ENCODE measurements around the gene FBXL17. TPM values are rescaled to one million over a fixed set of nuclear protein-coding genes. Genes with fewer than 3 reads are reported as not detected.

The FBXL17 gene
- total and polyA plus RNA-seq, 2 of the 13 experiments (the other 11 are each of a cell fraction or from before 2014, with no cell fraction given), result 3.0 to 7.9 TPM

DNA sequence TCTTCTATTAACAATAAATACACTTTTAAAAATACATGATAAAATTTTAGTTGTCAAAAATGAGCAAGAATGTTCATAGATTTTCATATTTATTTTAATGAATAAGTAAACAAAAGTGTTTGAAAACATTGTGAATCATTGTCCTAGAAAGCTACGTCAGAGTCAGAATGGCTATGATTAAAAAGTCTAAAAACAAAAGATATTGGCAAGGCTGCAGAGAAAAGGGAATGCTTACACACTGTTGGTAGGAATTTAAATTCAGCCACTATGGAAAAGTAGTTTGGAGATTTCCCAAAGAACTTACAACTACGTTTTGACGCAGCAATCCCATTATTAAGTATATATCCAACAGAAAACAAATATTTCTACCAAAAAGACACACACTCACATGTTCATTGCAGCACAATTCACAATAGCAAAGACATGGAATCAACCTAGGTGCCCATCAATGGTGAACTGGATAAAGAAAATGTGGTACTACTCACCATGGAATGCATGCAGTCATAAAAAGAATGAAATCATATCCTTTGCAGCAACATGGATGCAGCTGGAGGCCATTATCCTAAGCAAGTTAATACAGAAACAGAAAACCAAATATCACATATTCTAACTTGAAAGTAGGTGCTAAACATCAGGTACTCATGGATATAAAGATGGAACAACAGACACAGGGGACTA lies 49.2 kb upstream of the FBXL17 start:
- in situ Hi-C loops (cut with HindIII; ENCODE audit: extremely low pct_ligation_motif_present, low pct_unique_long_range_greater_than_20kb) (no loop called here), intact Hi-C loops (cut with micrococcal nuclease; ENCODE audit: unreplicated experiment) (no loop called here)
- Histone ChIP-seq H3K4me1 (ENCODE audit: insufficient read depth, low read length) (no peaks in the 10 kb centered on the region), H3K9me3 (ENCODE audit: low read length) (no peaks in the 10 kb centered on the region), H3K79me2 (ENCODE audit: insufficient read depth, low read length) (no peaks in the 10 kb centered on the region), H3K36me3 (replicated peaks in 1 of 2; ENCODE audit: control insufficient read depth in 1 of 2, insufficient read depth in 2 of 2, low read length in 2 of 2) (no peaks in the 10 kb centered on the region), H2AFZ (ENCODE audit: low read length) (no peak overlapping the region), H3K9ac (ENCODE audit: insufficient read depth, low read depth, low read length) (no peak overlapping the region), H3K4me3 (replicated peaks in 1 of 3; ENCODE audit: insufficient read depth in 1 of 3, low read depth in 2 of 3, low read length in 3 of 3) (no peak overlapping the region), H3K27ac (ENCODE audit: extremely low read length, insufficient read depth, low read length) (no peak overlapping the region), H4K20me1 (ENCODE audit: insufficient read depth, low read length) (no peaks in the 10 kb centered on the region), H3K4me2 (ENCODE audit: low read depth, low read length) (no peak overlapping the region), H3K27me3 (ENCODE audit: control insufficient read depth in 1 of 2, insufficient read depth in 2 of 2, low read length in 2 of 2) (peaks cover 0 to 5% of the 10 kb centered on the region in 2 experiments; a peak in 1 of 5 replicates)
- ChIA-PET CTCF (ENCODE audit: low intra/inter-chr PET ratio, low total read pairs) (no interaction called here), POLR2A (no interaction called here)
- no TSS peak for BruUV-seq (replicated peaks)
- TF ChIP-seq MAFK (conservative IDR thresholded peaks at IDR 0.05 in 1 of 2, IDR thresholded peaks at IDR 0.05 in 1 of 2; ENCODE audit: low read length in 2 of 2), result no peak
- TF ChIP-seq, protein P1, sequence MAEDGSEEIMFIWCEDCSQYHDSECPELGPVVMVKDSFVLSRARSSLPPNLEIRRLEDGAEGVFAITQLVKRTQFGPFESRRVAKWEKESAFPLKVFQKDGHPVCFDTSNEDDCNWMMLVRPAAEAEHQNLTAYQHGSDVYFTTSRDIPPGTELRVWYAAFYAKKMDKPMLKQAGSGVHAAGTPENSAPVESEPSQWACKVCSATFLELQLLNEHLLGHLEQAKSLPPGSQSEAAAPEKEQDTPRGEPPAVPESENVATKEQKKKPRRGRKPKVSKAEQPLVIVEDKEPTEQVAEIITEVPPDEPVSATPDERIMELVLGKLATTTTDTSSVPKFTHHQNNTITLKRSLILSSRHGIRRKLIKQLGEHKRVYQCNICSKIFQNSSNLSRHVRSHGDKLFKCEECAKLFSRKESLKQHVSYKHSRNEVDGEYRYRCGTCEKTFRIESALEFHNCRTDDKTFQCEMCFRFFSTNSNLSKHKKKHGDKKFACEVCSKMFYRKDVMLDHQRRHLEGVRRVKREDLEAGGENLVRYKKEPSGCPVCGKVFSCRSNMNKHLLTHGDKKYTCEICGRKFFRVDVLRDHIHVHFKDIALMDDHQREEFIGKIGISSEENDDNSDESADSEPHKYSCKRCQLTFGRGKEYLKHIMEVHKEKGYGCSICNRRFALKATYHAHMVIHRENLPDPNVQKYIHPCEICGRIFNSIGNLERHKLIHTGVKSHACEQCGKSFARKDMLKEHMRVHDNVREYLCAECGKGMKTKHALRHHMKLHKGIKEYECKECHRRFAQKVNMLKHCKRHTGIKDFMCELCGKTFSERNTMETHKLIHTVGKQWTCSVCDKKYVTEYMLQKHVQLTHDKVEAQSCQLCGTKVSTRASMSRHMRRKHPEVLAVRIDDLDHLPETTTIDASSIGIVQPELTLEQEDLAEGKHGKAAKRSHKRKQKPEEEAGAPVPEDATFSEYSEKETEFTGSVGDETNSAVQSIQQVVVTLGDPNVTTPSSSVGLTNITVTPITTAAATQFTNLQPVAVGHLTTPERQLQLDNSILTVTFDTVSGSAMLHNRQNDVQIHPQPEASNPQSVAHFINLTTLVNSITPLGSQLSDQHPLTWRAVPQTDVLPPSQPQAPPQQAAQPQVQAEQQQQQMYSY (CRISPR knock-in tag; IDR thresholded peaks at IDR 0.05), result no peak
- TF ChIP-seq, protein P2, sequence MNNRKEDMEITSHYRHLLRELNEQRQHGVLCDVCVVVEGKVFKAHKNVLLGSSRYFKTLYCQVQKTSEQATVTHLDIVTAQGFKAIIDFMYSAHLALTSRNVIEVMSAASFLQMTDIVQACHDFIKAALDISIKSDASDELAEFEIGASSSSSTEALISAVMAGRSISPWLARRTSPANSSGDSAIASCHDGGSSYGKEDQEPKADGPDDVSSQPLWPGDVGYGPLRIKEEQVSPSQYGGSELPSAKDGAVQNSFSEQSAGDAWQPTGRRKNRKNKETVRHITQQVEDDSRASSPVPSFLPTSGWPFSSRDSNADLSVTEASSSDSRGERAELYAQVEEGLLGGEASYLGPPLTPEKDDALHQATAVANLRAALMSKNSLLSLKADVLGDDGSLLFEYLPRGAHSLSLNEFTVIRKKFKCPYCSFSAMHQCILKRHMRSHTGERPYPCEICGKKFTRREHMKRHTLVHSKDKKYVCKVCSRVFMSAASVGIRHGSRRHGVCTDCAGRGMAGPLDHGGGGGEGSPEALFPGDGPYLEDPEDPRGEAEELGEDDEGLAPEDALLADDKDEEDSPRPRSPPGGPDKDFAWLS (CRISPR knock-in tag; IDR thresholded peaks at IDR 0.05; ENCODE audit: borderline replicate concordance), result no peak
- no peak for TF ChIP-seq ZNF136 (CRISPR knock-in tag; IDR thresholded peaks at IDR 0.05; ENCODE audit: low read depth)
- TF ChIP-seq KDM2A (CRISPR knock-in tag; IDR thresholded peaks at IDR 0.05; ENCODE audit: borderline replicate concordance, low read depth), result no peak
- TF ChIP-seq ZNF83 (CRISPR knock-in tag; IDR thresholded peaks at IDR 0.05; ENCODE audit: borderline replicate concordance), result no peak
- TF ChIP-seq IKZF1 (IDR thresholded peaks at IDR 0.05), result no peak
- TF ChIP-seq, protein P3, sequence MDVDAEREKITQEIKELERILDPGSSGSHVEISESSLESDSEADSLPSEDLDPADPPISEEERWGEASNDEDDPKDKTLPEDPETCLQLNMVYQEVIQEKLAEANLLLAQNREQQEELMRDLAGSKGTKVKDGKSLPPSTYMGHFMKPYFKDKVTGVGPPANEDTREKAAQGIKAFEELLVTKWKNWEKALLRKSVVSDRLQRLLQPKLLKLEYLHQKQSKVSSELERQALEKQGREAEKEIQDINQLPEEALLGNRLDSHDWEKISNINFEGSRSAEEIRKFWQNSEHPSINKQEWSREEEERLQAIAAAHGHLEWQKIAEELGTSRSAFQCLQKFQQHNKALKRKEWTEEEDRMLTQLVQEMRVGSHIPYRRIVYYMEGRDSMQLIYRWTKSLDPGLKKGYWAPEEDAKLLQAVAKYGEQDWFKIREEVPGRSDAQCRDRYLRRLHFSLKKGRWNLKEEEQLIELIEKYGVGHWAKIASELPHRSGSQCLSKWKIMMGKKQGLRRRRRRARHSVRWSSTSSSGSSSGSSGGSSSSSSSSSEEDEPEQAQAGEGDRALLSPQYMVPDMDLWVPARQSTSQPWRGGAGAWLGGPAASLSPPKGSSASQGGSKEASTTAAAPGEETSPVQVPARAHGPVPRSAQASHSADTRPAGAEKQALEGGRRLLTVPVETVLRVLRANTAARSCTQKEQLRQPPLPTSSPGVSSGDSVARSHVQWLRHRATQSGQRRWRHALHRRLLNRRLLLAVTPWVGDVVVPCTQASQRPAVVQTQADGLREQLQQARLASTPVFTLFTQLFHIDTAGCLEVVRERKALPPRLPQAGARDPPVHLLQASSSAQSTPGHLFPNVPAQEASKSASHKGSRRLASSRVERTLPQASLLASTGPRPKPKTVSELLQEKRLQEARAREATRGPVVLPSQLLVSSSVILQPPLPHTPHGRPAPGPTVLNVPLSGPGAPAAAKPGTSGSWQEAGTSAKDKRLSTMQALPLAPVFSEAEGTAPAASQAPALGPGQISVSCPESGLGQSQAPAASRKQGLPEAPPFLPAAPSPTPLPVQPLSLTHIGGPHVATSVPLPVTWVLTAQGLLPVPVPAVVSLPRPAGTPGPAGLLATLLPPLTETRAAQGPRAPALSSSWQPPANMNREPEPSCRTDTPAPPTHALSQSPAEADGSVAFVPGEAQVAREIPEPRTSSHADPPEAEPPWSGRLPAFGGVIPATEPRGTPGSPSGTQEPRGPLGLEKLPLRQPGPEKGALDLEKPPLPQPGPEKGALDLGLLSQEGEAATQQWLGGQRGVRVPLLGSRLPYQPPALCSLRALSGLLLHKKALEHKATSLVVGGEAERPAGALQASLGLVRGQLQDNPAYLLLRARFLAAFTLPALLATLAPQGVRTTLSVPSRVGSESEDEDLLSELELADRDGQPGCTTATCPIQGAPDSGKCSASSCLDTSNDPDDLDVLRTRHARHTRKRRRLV (CRISPR knock-in tag; IDR thresholded peaks at IDR 0.05), result no peak
- TF ChIP-seq, protein P4, sequence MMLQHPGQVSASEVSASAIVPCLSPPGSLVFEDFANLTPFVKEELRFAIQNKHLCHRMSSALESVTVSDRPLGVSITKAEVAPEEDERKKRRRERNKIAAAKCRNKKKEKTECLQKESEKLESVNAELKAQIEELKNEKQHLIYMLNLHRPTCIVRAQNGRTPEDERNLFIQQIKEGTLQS (CRISPR knock-in tag; IDR thresholded peaks at IDR 0.05), result no peak
- TF ChIP-seq ZMYM3 (CRISPR knock-in tag; IDR thresholded peaks at IDR 0.05), result no peak
- TF ChIP-seq ZNF230 (CRISPR knock-in tag; IDR thresholded peaks at IDR 0.05), result no peak
- no peak for TF ChIP-seq HNRNPH1 (optimal IDR thresholded peaks at IDR 0.05; ENCODE audit: low read depth, low read length)
- ATAC-seq (no peak), DNase-seq (ENCODE audit: low spot score) (no peak), FAIRE-seq (no peak)
- 22% methylated on average over 3 of the region's 3 CpGs for WGBS (ENCODE audit: low lambda C conversion rate)
